Endothelial cell of umbilical vein (primary cell): ENCODE data around the gene BCAN. TPM values are rescaled to one million over a fixed set of nuclear protein-coding genes. Genes with fewer than 3 reads are reported as not detected.

ENCODE experiments used
- BruUV-seq: library from RNA; stranded (reverse); fragments of 400-500 nt; replicated peaks from 2 replicates; lab custom pipeline; 2021; lab: Mats Ljungman, UMichigan
- CTCF ChIA-PET: fragments of 300-600, 350-600 bp; sonication (Branson Sonifier 250); formaldehyde crosslinking; loops from one replicate; lab custom pipeline; 2021; ENCODE audit warnings: antibody characterized with exemption, inconsistent platforms; lab: Charles Lee
- POLR2A ChIA-PET: fragments of 300-600, 350-600 bp; sonication (Branson Sonifier 250); formaldehyde crosslinking; loops from one replicate; lab custom pipeline; 2021; ENCODE audit warnings: antibody characterized with exemption, inconsistent platforms; lab: Charles Lee
- DNase-seq: peaks from one replicate; pipeline ENCODE4 v3.0.0-alpha.2; 2011; ENCODE audit warnings: low read depth, low spot score
- FAIRE-seq: peaks from 2 replicates; lab custom pipeline; 2011; peaks lifted over from hg19 to GRCh38; lab: Jason Lieb, UNC
- H2AFZ ChIP-seq: 2 replicates; pipeline ENCODE4 v1.6.0; 2012; ENCODE audit warnings: low read depth, low read length, control low read depth, inconsistent platforms
- H3K27ac ChIP-seq: 2 replicates; pipeline ENCODE4 v1.5.1; 2011; ENCODE audit warnings: low read depth, mild to moderate bottlenecking, control low read depth, low read length, moderate library complexity; ENCODE audit not compliant: insufficient read depth
- H3K27me3 ChIP-seq, 2 experiments: 2 replicates each; pipeline versions ENCODE4 v1.6.0 to v1.6.1; 2011; ENCODE audit warnings: low read length in 2 of 2, mixed read lengths in 1 of 2; ENCODE audit not compliant: control insufficient read depth in 2 of 2, insufficient read depth in 2 of 2
- H3K36me3 ChIP-seq, 2 experiments: 2 replicates in 1 of 2; 3 replicates in 1 of 2; pipeline ENCODE4 v1.5.1; 2011; ENCODE audit warnings: low read length in 2 of 2, mild to moderate bottlenecking in 1 of 2, moderate library complexity in 1 of 2; ENCODE audit not compliant: control insufficient read depth in 2 of 2, insufficient read depth in 2 of 2; ENCODE audit errors: extremely low read depth in 1 of 2
- H3K4me1 ChIP-seq: 3 replicates; pipeline ENCODE4 v1.5.1; 2011; ENCODE audit warnings: mild to moderate bottlenecking, low read length; ENCODE audit not compliant: control insufficient read depth, insufficient read depth; ENCODE audit errors: extremely low read depth
- H3K4me2 ChIP-seq: 2 replicates; pipeline ENCODE4 v1.6.1; 2011; ENCODE audit warnings: low read length, control low read depth, mixed read lengths; ENCODE audit not compliant: insufficient read depth
- H3K4me3 ChIP-seq, 3 experiments: fragments of 200-600 bp in 1 of 3; sonication (generic), shearing (Covaris generic) in 1 of 3; replicated peaks in 1 of 3; 2 replicates each; pipeline ENCODE4 v1.5.1; 2011 to 2016; ENCODE audit warnings: control low read depth in 3 of 3, low read length in 3 of 3, mild to moderate bottlenecking in 2 of 3, inconsistent platforms in 1 of 3, low read depth in 1 of 3, moderate library complexity in 1 of 3; ENCODE audit not compliant: insufficient read depth in 1 of 3
- H3K79me2 ChIP-seq: 2 replicates; pipeline ENCODE4 v1.6.0; 2012; ENCODE audit warnings: low read length, inconsistent platforms; ENCODE audit not compliant: control insufficient read depth, insufficient read depth
- H3K9ac ChIP-seq: replicated peaks from 2 replicates; pipeline ENCODE3; 2011; ENCODE audit warnings: low read length, control low read depth; ENCODE audit not compliant: insufficient read depth; ENCODE audit errors: extremely low read depth
- H3K9me1 ChIP-seq: replicated peaks from 3 replicates; pipeline ENCODE4 v1.6.0; 2011; ENCODE audit warnings: mild to moderate bottlenecking, low read length; ENCODE audit not compliant: control insufficient read depth, insufficient read depth; ENCODE audit errors: extremely low read depth
- H3K9me3 ChIP-seq: replicated peaks from 2 replicates; pipeline ENCODE4 v1.5.1; 2012; ENCODE audit warnings: low read length, inconsistent platforms; ENCODE audit not compliant: control insufficient read depth, insufficient read depth
- H4K20me1 ChIP-seq: replicated peaks from 2 replicates; pipeline ENCODE3; 2011; ENCODE audit warnings: mild to moderate bottlenecking, low read length; ENCODE audit not compliant: control insufficient read depth, insufficient read depth; ENCODE audit errors: extremely low read depth
- EZH2 ChIP-seq: IDR thresholded peaks from 2 replicates; pipeline ENCODE4 v1.6.1; 2012; ENCODE audit warnings: borderline replicate concordance, low read depth, mild to moderate bottlenecking, moderate library complexity, low read length, inconsistent platforms; ENCODE audit not compliant: severe bottlenecking
- FOS ChIP-seq: IDR thresholded peaks from 2 replicates; pipeline ENCODE4 v1.6.1; 2011; ENCODE audit warnings: mild to moderate bottlenecking, low read length, moderate library complexity, borderline replicate concordance; ENCODE audit not compliant: insufficient read depth
- GATA2 ChIP-seq: IDR thresholded peaks from 2 replicates; pipeline ENCODE4 v1.7.0; 2011; ENCODE audit warnings: low read depth, mild to moderate bottlenecking, moderate library complexity, mixed read lengths, low read length; ENCODE audit not compliant: insufficient read length, insufficient read depth
- JUN ChIP-seq: IDR thresholded peaks from 2 replicates; pipeline ENCODE4 v1.6.1; 2011; ENCODE audit warnings: borderline replicate concordance, low read depth; ENCODE audit not compliant: insufficient read length, insufficient read depth
- MYC ChIP-seq: IDR thresholded peaks from one replicate; pipeline ENCODE4 v1.6.1; 2011; ENCODE audit warnings: mild to moderate bottlenecking, low read depth, low read length
- POLR2A ChIP-seq: IDR thresholded peaks from 2 replicates; pipeline ENCODE4 v1.6.1; 2012; ENCODE audit warnings: low read depth, mild to moderate bottlenecking, control low read depth, low read length
- POLR2AphosphoS5 ChIP-seq: IDR thresholded peaks from 2 replicates; pipeline ENCODE4 v1.6.1; 2012; ENCODE audit warnings: low read depth, mild to moderate bottlenecking, control low read depth, low read length, moderate library complexity; ENCODE audit not compliant: insufficient read depth
- dilution Hi-C: fragments of 300-500 bp; cut with MboI; formaldehyde crosslinking; loops from one replicate; pipeline ENCODE4 v1.15.0; 2019; ENCODE audit warnings: low sequenced_read_pairs; ENCODE audit not compliant: extremely low pct_ligation_motif_present
- intact Hi-C: fragments of 100-400 bp; cut with micrococcal nuclease; formaldehyde crosslinking; loops from one replicate; pipeline ENCODE4 v1.10.0; 2022
- polyA plus RNA-seq, 4 experiments: library from polyadenylated mRNA; depleted of rRNA in 3 of 4; stranded (reverse) in 3 of 4; unstranded in 1 of 4; fragments of >200 nt; gene quantifications; 2 replicates each; pipeline versions ENCODE4 v1.2.1 to v1.2.3, GENCODE V29; 2011 to 2012; ENCODE audit warnings: missing spikeins in 1 of 4
- total RNA-seq: library from RNA; stranded (reverse); gene quantifications from 2 replicates; pipeline ENCODE4 v1.2.3, GENCODE V29; 2021
- TF ChIP-seq, protein P1 (sequence below), 2 donors: IDR thresholded peaks; 1 replicate in 1 of 2; 2 replicates in 1 of 2; pipeline ENCODE4 v1.5.1; 2011; ENCODE audit warnings: low read length in 2 of 2, mild to moderate bottlenecking in 2 of 2, moderate library complexity in 2 of 2, control low read depth in 1 of 2, inconsistent platforms in 1 of 2, low read depth in 1 of 2; ENCODE audit not compliant: insufficient read depth in 1 of 2; ENCODE audit errors: extremely low read depth in 1 of 2
- TF ChIP-seq, protein P2 (sequence below): IDR thresholded peaks from 2 replicates; pipeline ENCODE4 v1.6.1; 2011; ENCODE audit not compliant: insufficient read depth, insufficient read length

The BCAN gene
- total and polyA plus RNA-seq, 2 donors (not counting 3 experiments of a cell fraction or from before 2014, with no cell fraction given): 0.15 TPM; not detected in 1

DNA sequence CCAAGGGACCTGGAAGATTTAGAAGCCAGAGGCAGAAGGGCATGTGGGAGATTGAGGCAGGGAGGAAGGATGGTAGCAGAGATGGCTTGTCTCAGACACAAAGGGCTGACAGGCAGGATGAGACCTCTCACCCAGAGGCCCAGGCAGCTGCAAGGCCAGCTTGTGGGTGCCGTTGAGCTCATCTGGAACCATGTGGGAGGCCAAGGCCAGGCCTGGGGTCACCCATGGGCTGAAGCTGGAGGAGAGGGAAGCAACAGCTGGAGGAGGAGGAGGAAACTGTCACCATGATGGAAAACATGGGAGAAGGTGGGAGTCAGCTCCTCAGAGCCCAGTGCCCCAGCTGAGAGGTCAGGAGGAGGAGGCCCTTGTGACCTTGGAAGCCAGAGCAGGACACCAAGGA is 57.1 kb downstream of the BCAN start:
- DNase-seq: no peak
- dilution Hi-C loops: no loop called here
- no peak overlapping the region for H3K4me2 ChIP-seq
- TF ChIP-seq, protein P1, sequence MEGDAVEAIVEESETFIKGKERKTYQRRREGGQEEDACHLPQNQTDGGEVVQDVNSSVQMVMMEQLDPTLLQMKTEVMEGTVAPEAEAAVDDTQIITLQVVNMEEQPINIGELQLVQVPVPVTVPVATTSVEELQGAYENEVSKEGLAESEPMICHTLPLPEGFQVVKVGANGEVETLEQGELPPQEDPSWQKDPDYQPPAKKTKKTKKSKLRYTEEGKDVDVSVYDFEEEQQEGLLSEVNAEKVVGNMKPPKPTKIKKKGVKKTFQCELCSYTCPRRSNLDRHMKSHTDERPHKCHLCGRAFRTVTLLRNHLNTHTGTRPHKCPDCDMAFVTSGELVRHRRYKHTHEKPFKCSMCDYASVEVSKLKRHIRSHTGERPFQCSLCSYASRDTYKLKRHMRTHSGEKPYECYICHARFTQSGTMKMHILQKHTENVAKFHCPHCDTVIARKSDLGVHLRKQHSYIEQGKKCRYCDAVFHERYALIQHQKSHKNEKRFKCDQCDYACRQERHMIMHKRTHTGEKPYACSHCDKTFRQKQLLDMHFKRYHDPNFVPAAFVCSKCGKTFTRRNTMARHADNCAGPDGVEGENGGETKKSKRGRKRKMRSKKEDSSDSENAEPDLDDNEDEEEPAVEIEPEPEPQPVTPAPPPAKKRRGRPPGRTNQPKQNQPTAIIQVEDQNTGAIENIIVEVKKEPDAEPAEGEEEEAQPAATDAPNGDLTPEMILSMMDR (IDR thresholded peaks at IDR 0.05; ENCODE audit: extremely low read depth in 1 of 2, insufficient read depth in 1 of 2, low read depth in 1 of 2, low read length in 2 of 2): no peak
- no peak for TF ChIP-seq FOS
- no peak for TF ChIP-seq JUN
- no peak for TF ChIP-seq GATA2
- TF ChIP-seq POLR2AphosphoS5: no peak
- TF ChIP-seq, protein P2, sequence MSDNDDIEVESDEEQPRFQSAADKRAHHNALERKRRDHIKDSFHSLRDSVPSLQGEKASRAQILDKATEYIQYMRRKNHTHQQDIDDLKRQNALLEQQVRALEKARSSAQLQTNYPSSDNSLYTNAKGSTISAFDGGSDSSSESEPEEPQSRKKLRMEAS: no peak
- no peak for TF ChIP-seq POLR2A
- TF ChIP-seq EZH2: no peak
- no peak for TF ChIP-seq MYC
- FAIRE-seq: no peak
- H3K9me3 ChIP-seq: no peaks in the 10 kb centered on the region
- H3K4me1 ChIP-seq: no peaks in the 10 kb centered on the region
- ChIA-PET POLR2A (no interaction called here), CTCF (interaction anchor here (2.5 to 15.5 kb wide), 2 partner anchors 10 to 27 kb away, joined by 13 to 453 read pairs; no protein-coding TSS in a partner anchor)
- no peak overlapping the region for H3K4me3 ChIP-seq
- H3K9ac ChIP-seq: no peak overlapping the region
- no TSS peak for BruUV-seq
- H3K9me1 ChIP-seq: no peaks in the 10 kb centered on the region
- no peaks in the 10 kb centered on the region for H3K79me2 ChIP-seq
- H2AFZ ChIP-seq: no peak overlapping the region
- H4K20me1 ChIP-seq: no peaks in the 10 kb centered on the region
- no peaks in the 10 kb centered on the region for H3K36me3 ChIP-seq
- intact Hi-C loops: no loop called here
- peaks cover 0 to 2% of the 10 kb centered on the region in 2 experiments for H3K27me3 ChIP-seq
- no peak overlapping the region for H3K27ac ChIP-seq
